WTC11 (cell line): ENCODE results near the gene CDH1. TPM values are rescaled to one million over a fixed set of nuclear protein-coding genes. Genes with fewer than 3 reads are reported as not detected.

Experiments
- ATAC-seq: fragments of 200-7000 bp; cut with Tn5 transposase; 2 replicates; pipeline ENCODE4 v1.10.0; 2021; ENCODE audit warnings: mild to moderate bottlenecking, moderate library complexity
- CTCF ChIA-PET: fragments of 300-600 bp; sonication (Branson Sonifier 250); formaldehyde crosslinking; loops from one replicate; lab custom pipeline; 2021; ENCODE audit warnings: antibody characterized with exemption; lab: Charles Lee
- POLR2A ChIA-PET: fragments of 350-600 bp; sonication (Branson Sonifier 250); formaldehyde crosslinking; loops from one replicate; lab custom pipeline; 2021; ENCODE audit warnings: antibody characterized with exemption; lab: Charles Lee
- DNase-seq: peaks from one replicate; pipeline ENCODE4 v3.0.0; 2021; ENCODE audit warnings: low spot score
- H3K27ac Mint-ChIP-seq: 2 replicates; pipeline ENCODE4 v1.8.0; 2021; ENCODE audit warnings: mixed read lengths
- H3K27me3 Mint-ChIP-seq: 2 replicates; pipeline ENCODE4 v1.8.0; 2021; ENCODE audit warnings: low read depth, mild to moderate bottlenecking, moderate library complexity, mixed read lengths
- H3K36me3 Mint-ChIP-seq: 2 replicates; pipeline ENCODE4 v1.8.0; 2021; ENCODE audit warnings: mixed read lengths
- H3K4me1 Mint-ChIP-seq: 2 replicates; pipeline ENCODE4 v1.8.0; 2022; ENCODE audit warnings: mixed read lengths
- H3K4me3 Mint-ChIP-seq: 2 replicates; pipeline ENCODE4 v1.8.0; 2021; ENCODE audit warnings: mild to moderate bottlenecking, moderate library complexity, mixed read lengths
- H3K9me3 Mint-ChIP-seq: 2 replicates; pipeline ENCODE4 v1.8.0; 2021; ENCODE audit warnings: mixed read lengths
- CDX4 ChIP-seq: fragments of 250-450 bp; sonication (Bioruptor Pico); IDR thresholded peaks from 2 replicates; pipeline ENCODE4 v1.9.0; 2021; ENCODE audit warnings: moderate library complexity, mild to moderate bottlenecking, inconsistent platforms, borderline replicate concordance
- CTCF ChIP-seq: fragments of 200-600 bp; IDR thresholded peaks from 2 replicates; pipeline ENCODE4 v1.8.0; 2022; ENCODE audit warnings: antibody characterized with exemption
- ELF4 ChIP-seq: sonication (generic); formaldehyde crosslinking; IDR thresholded peaks from 2 replicates; pipeline ENCODE4 v1.8.1; 2022; ENCODE audit warnings: low read depth, mild to moderate bottlenecking, moderate library complexity, missing genetic modification reagents
- EMX1 ChIP-seq: fragments of 250-450 bp; sonication (Bioruptor Pico); IDR thresholded peaks from 2 replicates; pipeline ENCODE4 v1.8.0; 2021; ENCODE audit warnings: mild to moderate bottlenecking
- FOXP4 ChIP-seq: sonication (generic); formaldehyde crosslinking; IDR thresholded peaks from 2 replicates; pipeline ENCODE4 v1.8.0; 2022; ENCODE audit warnings: mild to moderate bottlenecking, missing genetic modification reagents
- KAT7 ChIP-seq: sonication (generic); formaldehyde crosslinking; IDR thresholded peaks from 2 replicates; pipeline ENCODE4 v1.8.1; 2023; ENCODE audit warnings: missing genetic modification reagents, mild to moderate bottlenecking, borderline replicate concordance
- NFATC4 ChIP-seq: fragments of 250-450 bp; sonication (Bioruptor Pico); IDR thresholded peaks from 2 replicates; pipeline ENCODE4 v1.9.0; 2021; ENCODE audit warnings: mild to moderate bottlenecking
- NFE2L1 ChIP-seq: sonication (generic); formaldehyde crosslinking; IDR thresholded peaks from 2 replicates; pipeline ENCODE4 v1.8.1; 2023; ENCODE audit warnings: missing genetic modification reagents
- NR2C2 ChIP-seq: sonication (generic); formaldehyde crosslinking; IDR thresholded peaks from 2 replicates; pipeline ENCODE4 v1.8.0; 2022; ENCODE audit warnings: mild to moderate bottlenecking, missing genetic modification reagents
- NR3C1 ChIP-seq: sonication (generic); formaldehyde crosslinking; conservative IDR thresholded peaks from 2 replicates; pipeline ENCODE4 v1.8.1; 2023; ENCODE audit warnings: low read depth, mild to moderate bottlenecking, missing genetic modification reagents
- RORB ChIP-seq: fragments of 250-450 bp; sonication (Bioruptor Pico); IDR thresholded peaks from 2 replicates; pipeline ENCODE4 v1.9.0; 2021; ENCODE audit warnings: mild to moderate bottlenecking
- TCF7 ChIP-seq: sonication (generic); formaldehyde crosslinking; IDR thresholded peaks from 2 replicates; pipeline ENCODE4 v1.8.0; 2022; ENCODE audit warnings: mild to moderate bottlenecking, low read depth, missing genetic modification reagents, moderate library complexity
- TP53 ChIP-seq: sonication (generic); formaldehyde crosslinking; IDR thresholded peaks from 2 replicates; pipeline ENCODE4 v1.8.1; 2023; ENCODE audit warnings: mild to moderate bottlenecking, missing genetic modification reagents
- ZBTB43 ChIP-seq: sonication (generic); formaldehyde crosslinking; IDR thresholded peaks from 2 replicates; pipeline ENCODE4 v1.8.1; 2023; ENCODE audit warnings: mild to moderate bottlenecking, missing genetic modification reagents
- ZNF232 ChIP-seq: sonication (generic); formaldehyde crosslinking; IDR thresholded peaks from 2 replicates; pipeline ENCODE4 v1.8.0; 2022; ENCODE audit warnings: mild to moderate bottlenecking, missing genetic modification reagents
- ZNF263 ChIP-seq: sonication (generic); formaldehyde crosslinking; IDR thresholded peaks from 2 replicates; pipeline ENCODE4 v1.8.1; 2022; ENCODE audit warnings: low read depth, mild to moderate bottlenecking, moderate library complexity, missing genetic modification reagents
- ZNF396 ChIP-seq: fragments of 250-450 bp; sonication (Bioruptor Pico); IDR thresholded peaks from 2 replicates; pipeline ENCODE4 v1.8.0; 2021; ENCODE audit warnings: mild to moderate bottlenecking, moderate library complexity, borderline replicate concordance
- total RNA-seq: library from RNA; stranded (reverse); gene quantifications from 3 replicates; pipeline ENCODE4 v1.2.3, GENCODE V29; 2021

CDH1 gene
- total RNA-seq, 1 experiment from 2014 or later, result 278 TPM

GRCh38 chr16:68793401-68793857 lies 56.3 kb downstream of the CDH1 start:
- ATAC-seq (no peak), DNase-seq (no peak)
- ChIA-PET POLR2A (interaction anchor here (0.6 to 1.1 kb wide), 2 partner anchors 56 to 130 kb away, joined by 4 to 7 read pairs; partner anchors contain the start of gene CDH1), CTCF (interaction anchor here (0.7 to 1.4 kb wide), 4 partner anchors 8 to 357 kb away, joined by 3 to 6 read pairs (median 4); no protein-coding TSS in a partner anchor)
- Mint-ChIP-seq H3K4me3 (no peak overlapping the region), H3K27me3 (no peaks in the 10 kb centered on the region), H3K27ac (peak overlapping the region; percentile 92), H3K36me3 (peaks cover 4% of the 10 kb centered on the region), H3K9me3 (no peaks in the 10 kb centered on the region), H3K4me1 (peaks cover 57% of the 10 kb centered on the region)
- TF ChIP-seq NFATC4 (CRISPR knock-in tag) (no peak), NR3C1 (CRISPR knock-in tag) (no peak), FOXP4 (CRISPR knock-in tag) (no peak), ZNF263 (CRISPR knock-in tag) (no peak), NR2C2 (CRISPR knock-in tag) (no peak), ELF4 (CRISPR knock-in tag) (no peak)

- Mint-ChIP-seq H3K27me3 (no peaks in the 10 kb centered on the region), H3K4me1 (peaks cover 32% of the 10 kb centered on the region), H3K4me3 (no peak overlapping the region), H3K9me3 (no peaks in the 10 kb centered on the region), H3K36me3 (peaks cover 26% of the 10 kb centered on the region), H3K27ac (peak overlapping the region; percentile 98)
- CTCF ChIA-PET, result interaction anchor here (1.1 to 2.1 kb wide), 5 partner anchors 10 to 277 kb away, joined by 3 to 7 read pairs (median 4); no protein-coding TSS in a partner anchor
- POLR2A ChIA-PET, result interaction anchor here (0.9 kb wide), 1 partner anchor 62 kb away, joined by 4 read pairs; the partner anchor contains the start of gene CDH1
- DNase-seq, result no peak
- TF ChIP-seq ZBTB43 (CRISPR knock-in tag) (no peak), RORB (no peak), CTCF (no peak), EMX1 (no peak), CDX4 (no peak), TP53 (CRISPR knock-in tag) (no peak), NFE2L1 (no peak), KAT7 (CRISPR knock-in tag) (no peak), ELF4 (CRISPR knock-in tag) (no peak), TCF7 (no peak), ZNF232 (no peak)
- ATAC-seq, result no peak
These were observed 61.3 kb downstream of the CDH1 start for GRCh38 chr16:68798398-68798797.

- H3K27me3 Mint-ChIP-seq, result no peaks in the 10 kb centered on the region
- H3K27ac Mint-ChIP-seq, result 0 out of 2 replicates have a peak overlapping the region, but pooled peaks have one; percentile 11
- CTCF ChIA-PET, result interaction anchor here (0.5 to 1.6 kb wide), 21 partner anchors 13 to 273 kb away, joined by 3 to 11 read pairs (median 3); partner anchors contain the start of gene CDH1
- H3K4me3 Mint-ChIP-seq, result no peak overlapping the region
- H3K4me1 Mint-ChIP-seq, result peaks cover 35% of the 10 kb centered on the region
- H3K9me3 Mint-ChIP-seq, result no peaks in the 10 kb centered on the region
- peak; percentile 79 for DNase-seq
- TF ChIP-seq ZNF396 (CRISPR knock-in tag) (no peak), CTCF (peak; percentile 46; the same call in 1 of the 2 replicates)
- TF ChIP-seq, all 79 proteins: peak for 1
- POLR2A ChIA-PET, result interaction anchor here (0.5 to 1.0 kb wide), 2 partner anchors 37 to 163 kb away, joined by 3 to 4 read pairs; no protein-coding TSS in a partner anchor
- ATAC-seq, result peak; percentile 95
- peaks cover 36% of the 10 kb centered on the region for H3K36me3 Mint-ChIP-seq
These were observed 63.3 kb downstream of the CDH1 start for GRCh38 chr16:68800257-68800875.
